B cell (primary cell): ENCODE measurements around the gene LHX5. TPM values are rescaled to one million over a fixed set of nuclear protein-coding genes. Genes with fewer than 3 reads are reported as not detected.

Experiments used
- ATAC-seq: fragments of 200-7000 bp; cut with Tn5 transposase; one replicate; pipeline ENCODE4 v1.10.0; 2021; ENCODE audit warnings: low read depth, mild to moderate bottlenecking, moderate number of reproducible peaks, moderate library complexity
- CTCF ChIA-PET: fragments of 350-600 bp; sonication (Branson Sonifier 250); formaldehyde crosslinking; loops from one replicate; lab custom pipeline; 2021; ENCODE audit warnings: antibody characterized with exemption, inconsistent platforms; lab: Charles Lee
- POLR2A ChIA-PET: fragments of 350-600 bp; sonication (Branson Sonifier 250); formaldehyde crosslinking; loops from one replicate; lab custom pipeline; 2021; ENCODE audit warnings: antibody characterized with exemption; lab: Charles Lee
- DNase-seq: peaks from one replicate; pipeline ENCODE4 v3.0.0; 2013
- H2AFZ ChIP-seq: 2 replicates; pipeline ENCODE4 v1.6.1; 2012; ENCODE audit warnings: mild to moderate bottlenecking, low read depth, low read length; ENCODE audit not compliant: insufficient read depth, poor library complexity, severe bottlenecking
- H3K27ac ChIP-seq, 2 donors: 1 replicate in 1 of 2; 2 replicates in 1 of 2; pipeline ENCODE4 v1.5.1; 2012 to 2013; ENCODE audit warnings: low read length in 2 of 2, mild to moderate bottlenecking in 2 of 2, moderate library complexity in 1 of 2
- H3K27me3 ChIP-seq, 4 experiments: fragments of 200-600 bp in 1 of 4; sonication (generic) in 1 of 4; replicated peaks in 1 of 4; 1 replicate in 2 of 4; 2 replicates in 2 of 4; pipeline versions ENCODE4 v1.6.1 to v1.7.0; 2013 to 2016; ENCODE audit warnings: low read length in 3 of 4, mild to moderate bottlenecking in 2 of 4, mixed read lengths in 1 of 4, moderate library complexity in 1 of 4; ENCODE audit not compliant: insufficient read depth in 4 of 4, control insufficient read depth in 3 of 4; ENCODE audit errors: control extremely low read depth in 1 of 4
- H3K36me3 ChIP-seq, 2 experiments: replicated peaks in 1 of 2; 1 replicate in 1 of 2; 2 replicates in 1 of 2; pipeline versions ENCODE4 v1.6.1 to v1.7.1; 2013; ENCODE audit warnings: low read length in 1 of 2; ENCODE audit not compliant: insufficient read depth in 2 of 2, control insufficient read depth in 1 of 2; ENCODE audit errors: control extremely low read depth in 1 of 2, extremely low read depth in 1 of 2
- H3K4me1 ChIP-seq, 2 donors: fragments of 200-600 bp in 1 of 2; sonication (generic) in 1 of 2; 1 replicate in 1 of 2; 2 replicates in 1 of 2; pipeline versions ENCODE4 v1.5.1 to v1.6.1; 2013 to 2017; ENCODE audit warnings: low read length in 2 of 2; ENCODE audit not compliant: control insufficient read depth in 2 of 2, insufficient read depth in 2 of 2
- H3K4me2 ChIP-seq: replicated peaks from 2 replicates; pipeline ENCODE3; 2012; ENCODE audit warnings: mild to moderate bottlenecking, low read depth, low read length; ENCODE audit not compliant: poor library complexity, severe bottlenecking
- H3K4me3 ChIP-seq, 5 experiments: fragments of 200-600 bp in 1 of 5; sonication (generic) in 1 of 5; 1 replicate in 3 of 5; 2 replicates in 2 of 5; pipeline versions ENCODE4 v1.5.1 to v1.7.0; 2011 to 2016; ENCODE audit warnings: low read length in 4 of 5, mild to moderate bottlenecking in 4 of 5, low read depth in 2 of 5, control low read depth in 1 of 5, moderate library complexity in 1 of 5; ENCODE audit not compliant: insufficient read depth in 1 of 5; ENCODE audit errors: control extremely low read depth in 1 of 5, extremely low read depth in 1 of 5
- H3K79me2 ChIP-seq: fragments of 200-600 bp; sonication (generic); one replicate; pipeline ENCODE4 v1.6.0; 2016; ENCODE audit warnings: low read length; ENCODE audit not compliant: control insufficient read depth, insufficient read depth
- H3K9ac ChIP-seq: fragments of 200-600 bp; sonication (generic); 2 replicates; pipeline ENCODE4 v1.6.1; 2017; ENCODE audit warnings: mild to moderate bottlenecking, low read length, moderate library complexity
- H3K9me3 ChIP-seq, 3 donors: one replicate each; pipeline versions ENCODE4 v1.6.1 to v1.7.1; 2013; ENCODE audit warnings: low read length in 2 of 3; ENCODE audit not compliant: control insufficient read depth in 2 of 3, insufficient read depth in 1 of 3; ENCODE audit errors: control extremely low read depth in 1 of 3
- H4K20me1 ChIP-seq: 2 replicates; pipeline ENCODE4 v1.6.0; 2012; ENCODE audit warnings: mild to moderate bottlenecking, low read length; ENCODE audit not compliant: insufficient read depth, control insufficient read depth, poor library complexity, severe bottlenecking
- H3K27ac Mint-ChIP-seq: one replicate; pipeline ENCODE4 v1.8.0; 2021; ENCODE audit warnings: mixed read lengths
- H3K27me3 Mint-ChIP-seq: one replicate; pipeline ENCODE4 v1.8.0; 2021; ENCODE audit warnings: mixed read lengths
- H3K4me1 Mint-ChIP-seq: one replicate; pipeline ENCODE4 v1.8.0; 2021; ENCODE audit warnings: mixed read lengths
- H3K4me3 Mint-ChIP-seq: one replicate; pipeline ENCODE4 v1.8.0; 2021; ENCODE audit warnings: mixed read lengths
- H3K9me3 Mint-ChIP-seq: one replicate; pipeline ENCODE4 v1.8.0; 2022; ENCODE audit warnings: mixed read lengths; ENCODE audit not compliant: insufficient read depth
- EZH2 ChIP-seq: IDR thresholded peaks from 2 replicates; pipeline ENCODE4 v1.6.1; 2012; ENCODE audit warnings: borderline replicate concordance, low read depth, mild to moderate bottlenecking, moderate library complexity, low read length; ENCODE audit not compliant: insufficient read depth, poor library complexity, severe bottlenecking
- WGBS: methylation state at CpG from one replicate; pipeline ENCODE4 v1.1.5; 2013; ENCODE audit warnings: missing lambda C conversion rate; ENCODE audit not compliant: insufficient coverage; 5-methylcytosine and 5-hydroxymethylcytosine counted together
- intact Hi-C: fragments of 100-400 bp; cut with micrococcal nuclease; formaldehyde crosslinking; loops from one replicate; pipeline ENCODE4 v1.10.0; 2022
- polyA plus RNA-seq: library from polyadenylated mRNA; depleted of rRNA; stranded (reverse); fragments of >200 nt; gene quantifications from 2 replicates; pipeline ENCODE4 v1.2.3, GENCODE V29; 2012
- total RNA-seq, 2 donors: library from RNA; stranded (reverse); fragments of 120-200 nt in 1 of 2; gene quantifications; 1 replicate in 1 of 2; 2 replicates in 1 of 2; pipeline versions ENCODE4 v1.2.3 to v1.2.4, GENCODE V29; 2013 to 2022
- TF ChIP-seq, protein P1 (sequence below): fragments of 200-600 bp; IDR thresholded peaks from one replicate; pipeline ENCODE4 v1.8.0; 2022; ENCODE audit warnings: antibody characterized with exemption, mild to moderate bottlenecking

The LHX5 gene
- total and polyA plus RNA-seq, 2 donors (not counting 1 experiment from before 2014, with no cell fraction given): not detected

DNA sequence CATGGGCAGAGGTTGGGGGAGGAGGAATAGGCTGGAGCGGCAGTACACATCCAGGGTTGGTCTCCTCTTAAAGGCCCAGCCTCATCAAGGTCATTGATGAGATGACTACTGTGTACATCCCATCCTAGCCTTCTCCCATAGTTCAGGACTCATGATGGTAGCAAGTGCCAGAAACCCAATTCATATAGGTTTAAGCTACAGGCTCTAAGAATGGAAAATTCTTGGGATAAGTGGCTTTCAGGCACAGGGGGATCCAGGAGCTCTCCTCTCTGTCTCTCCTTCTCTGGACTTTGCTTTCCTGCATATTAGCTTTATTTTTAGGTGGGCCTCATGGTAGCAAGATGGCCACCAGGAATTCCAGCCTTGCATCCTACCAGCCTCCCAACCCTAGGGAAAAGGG is 43.2 kb downstream of the LHX5 start:
- Mint-ChIP-seq H3K27ac (no peak overlapping the region), H3K27me3 (peaks cover 47% of the 10 kb centered on the region), H3K4me1 (peaks cover 8% of the 10 kb centered on the region), H3K9me3 (peaks cover 7% of the 10 kb centered on the region), H3K4me3 (no peak overlapping the region)
- ChIA-PET POLR2A (no interaction called here), CTCF (no interaction called here)
- H3K27me3 ChIP-seq: peaks cover 0 to 32% (median 18%) of the 10 kb centered on the region in 4 experiments
- H2AFZ ChIP-seq: no peak overlapping the region
- no peak overlapping the region for H3K9ac ChIP-seq
- peaks cover 0 to 6% of the 10 kb centered on the region in 2 donors for H3K4me1 ChIP-seq
- DNase-seq (no peak), ATAC-seq (no peak)
- peaks cover 0 to 15% (median 0%) of the 10 kb centered on the region in 3 donors for H3K9me3 ChIP-seq
- TF ChIP-seq, protein P1, sequence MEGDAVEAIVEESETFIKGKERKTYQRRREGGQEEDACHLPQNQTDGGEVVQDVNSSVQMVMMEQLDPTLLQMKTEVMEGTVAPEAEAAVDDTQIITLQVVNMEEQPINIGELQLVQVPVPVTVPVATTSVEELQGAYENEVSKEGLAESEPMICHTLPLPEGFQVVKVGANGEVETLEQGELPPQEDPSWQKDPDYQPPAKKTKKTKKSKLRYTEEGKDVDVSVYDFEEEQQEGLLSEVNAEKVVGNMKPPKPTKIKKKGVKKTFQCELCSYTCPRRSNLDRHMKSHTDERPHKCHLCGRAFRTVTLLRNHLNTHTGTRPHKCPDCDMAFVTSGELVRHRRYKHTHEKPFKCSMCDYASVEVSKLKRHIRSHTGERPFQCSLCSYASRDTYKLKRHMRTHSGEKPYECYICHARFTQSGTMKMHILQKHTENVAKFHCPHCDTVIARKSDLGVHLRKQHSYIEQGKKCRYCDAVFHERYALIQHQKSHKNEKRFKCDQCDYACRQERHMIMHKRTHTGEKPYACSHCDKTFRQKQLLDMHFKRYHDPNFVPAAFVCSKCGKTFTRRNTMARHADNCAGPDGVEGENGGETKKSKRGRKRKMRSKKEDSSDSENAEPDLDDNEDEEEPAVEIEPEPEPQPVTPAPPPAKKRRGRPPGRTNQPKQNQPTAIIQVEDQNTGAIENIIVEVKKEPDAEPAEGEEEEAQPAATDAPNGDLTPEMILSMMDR: no peak
- TF ChIP-seq EZH2: no peak
- H3K27ac ChIP-seq: no peak overlapping the region
- H4K20me1 ChIP-seq: no peaks in the 10 kb centered on the region
- H3K79me2 ChIP-seq: no peaks in the 10 kb centered on the region
- H3K4me3 ChIP-seq: no peak overlapping the region
- H3K36me3 ChIP-seq: no peaks in the 10 kb centered on the region
- WGBS: no CpG with 5 or more reads among the region's 1 CpG
- intact Hi-C loops: loop anchor here (5.0 kb wide), 1 partner anchor 231 kb away; no protein-coding TSS in a partner anchor
- no peak overlapping the region for H3K4me2 ChIP-seq

- Histone ChIP-seq H3K36me3 (no peaks in the 10 kb centered on the region), H3K9ac (no peak overlapping the region), H3K4me1 (peaks cover 0 to 6% of the 10 kb centered on the region in 2 donors), H4K20me1 (no peaks in the 10 kb centered on the region), H2AFZ (no peak overlapping the region), H3K4me2 (no peak overlapping the region), H3K27ac (no peak overlapping the region), H3K79me2 (no peaks in the 10 kb centered on the region), H3K27me3 (peaks cover 0 to 32% (median 17%) of the 10 kb centered on the region in 4 experiments), H3K4me3 (no peak overlapping the region), H3K9me3 (peaks cover 0 to 15% (median 0%) of the 10 kb centered on the region in 3 donors)
- TF ChIP-seq EZH2: no peak
- TF ChIP-seq, protein P1: no peak
- peaks cover 43% of the 10 kb centered on the region for H3K27me3 Mint-ChIP-seq
- H3K9me3 Mint-ChIP-seq: peaks cover 7% of the 10 kb centered on the region
- DNase-seq: no peak
- WGBS: 87% methylated on average over 9 of the region's 9 CpGs
- intact Hi-C loops: loop anchor here (5.0 kb wide), 1 partner anchor 231 kb away; no protein-coding TSS in a partner anchor
- no peak for ATAC-seq
- no peak overlapping the region for H3K27ac Mint-ChIP-seq
- H3K4me1 Mint-ChIP-seq: peaks cover 10% of the 10 kb centered on the region
- POLR2A ChIA-PET: no interaction called here
- H3K4me3 Mint-ChIP-seq: no peak overlapping the region
- CTCF ChIA-PET: no interaction called here
These were observed 43.8 kb downstream of the LHX5 start for GRCh38 chr12:113427882-113428281.
